GM18508 (cell line): ENCODE results near the gene YAE1.
"Not testable (repeated sequence)": the region's sequence is repeated elsewhere in the genome, so short reads cannot be mapped to it uniquely, and the experiment has no call there.

Source experiments
- ATAC-seq: cut with Tn5 transposase; IDR thresholded peaks from one replicate; pipeline ENCODE4 v1.9.1; 2021; ENCODE audit warnings: moderate number of reproducible peaks; ENCODE audit not compliant: insufficient read depth, unreplicated experiment

The YAE1 gene, protein sequence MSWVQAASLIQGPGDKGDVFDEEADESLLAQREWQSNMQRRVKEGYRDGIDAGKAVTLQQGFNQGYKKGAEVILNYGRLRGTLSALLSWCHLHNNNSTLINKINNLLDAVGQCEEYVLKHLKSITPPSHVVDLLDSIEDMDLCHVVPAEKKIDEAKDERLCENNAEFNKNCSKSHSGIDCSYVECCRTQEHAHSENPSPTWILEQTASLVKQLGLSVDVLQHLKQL

DNA sequence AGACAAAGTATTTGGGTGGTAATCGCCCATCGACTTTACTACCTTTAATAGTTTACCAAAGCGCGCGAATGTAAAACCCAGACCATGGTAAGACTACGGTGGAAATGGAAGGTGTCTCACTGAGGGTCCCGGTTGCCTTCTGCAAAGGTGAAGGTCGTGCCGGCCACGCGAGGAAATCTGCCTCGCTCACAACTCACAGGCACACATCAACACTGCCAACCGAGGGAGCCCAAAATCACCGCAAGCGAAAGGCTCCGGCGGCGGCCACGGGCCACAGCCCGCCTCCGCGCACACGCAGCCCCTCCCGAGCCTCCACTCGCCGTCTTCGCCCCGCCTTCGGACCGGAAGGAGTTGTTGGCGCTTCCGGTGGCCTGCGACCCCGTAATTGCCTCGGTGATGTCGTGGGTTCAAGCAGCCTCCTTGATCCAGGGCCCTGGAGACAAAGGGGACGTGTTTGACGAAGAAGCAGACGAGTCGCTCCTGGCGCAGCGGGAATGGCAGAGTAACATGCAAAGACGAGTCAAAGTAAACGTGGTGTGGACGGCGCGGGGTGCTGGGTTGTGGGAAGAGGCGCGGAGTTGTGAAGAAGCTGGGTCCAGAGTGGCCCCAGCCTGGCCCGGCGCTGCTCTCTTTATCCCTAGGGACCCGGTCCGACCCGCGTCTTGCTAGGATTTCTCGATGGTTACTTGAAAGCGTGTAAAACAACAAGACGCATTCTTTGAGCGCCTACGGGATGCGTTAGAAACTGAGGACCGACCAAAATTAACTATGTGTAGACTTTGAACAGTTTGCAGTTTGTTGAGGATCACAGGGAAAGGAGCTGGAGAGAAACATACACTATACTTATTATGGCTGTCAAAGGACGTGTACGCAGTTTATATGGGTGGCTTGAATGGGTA, at the start of gene YAE1:
TSS of gene YAE1 (plus strand) at position 382 of the 899 bp plus-strand sequence. CDS start at position 397, 15 bp downstream.
- peak; percentile 78 for ATAC-seq

DNA sequence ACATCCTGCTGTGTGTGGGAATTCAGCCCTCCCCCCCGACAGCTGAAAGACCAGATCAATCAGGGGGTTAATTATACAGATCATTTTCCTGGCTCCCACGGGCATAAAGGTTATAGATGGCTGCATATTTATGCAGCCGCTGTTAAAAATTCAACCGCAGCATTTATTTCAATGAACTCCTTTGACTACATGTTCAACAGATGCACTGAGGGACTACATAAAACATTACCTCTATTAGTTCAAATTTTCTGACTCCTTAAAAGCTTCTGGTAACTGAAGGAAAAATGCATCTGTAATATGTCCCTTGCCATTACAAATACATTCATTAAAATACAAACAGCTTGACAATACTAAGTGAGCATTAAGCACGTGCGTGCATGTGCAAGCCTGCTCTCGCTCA, 49.7 kb upstream of the YAE1 start:
- ATAC-seq = no peak

DNA sequence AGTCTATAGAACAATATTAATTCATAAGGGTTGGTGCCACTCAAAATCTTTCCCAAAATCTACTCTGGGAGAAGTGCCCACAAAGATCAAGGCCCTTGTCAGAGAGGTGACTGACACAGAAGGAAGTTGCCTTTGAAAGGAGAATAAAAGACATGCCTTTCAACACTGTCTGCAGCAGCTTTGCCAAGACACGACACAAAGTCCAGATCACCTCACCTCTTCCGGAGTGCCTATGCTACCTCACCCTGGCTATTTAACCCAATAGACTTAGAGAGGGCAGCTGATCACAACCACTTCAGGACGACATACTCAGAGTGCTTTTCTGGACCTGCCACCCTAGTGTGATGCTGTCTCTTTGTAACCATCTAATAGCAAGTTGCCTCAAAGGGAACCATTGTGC, 49.0 kb upstream of the YAE1 start:
- ATAC-seq = no peak

DNA sequence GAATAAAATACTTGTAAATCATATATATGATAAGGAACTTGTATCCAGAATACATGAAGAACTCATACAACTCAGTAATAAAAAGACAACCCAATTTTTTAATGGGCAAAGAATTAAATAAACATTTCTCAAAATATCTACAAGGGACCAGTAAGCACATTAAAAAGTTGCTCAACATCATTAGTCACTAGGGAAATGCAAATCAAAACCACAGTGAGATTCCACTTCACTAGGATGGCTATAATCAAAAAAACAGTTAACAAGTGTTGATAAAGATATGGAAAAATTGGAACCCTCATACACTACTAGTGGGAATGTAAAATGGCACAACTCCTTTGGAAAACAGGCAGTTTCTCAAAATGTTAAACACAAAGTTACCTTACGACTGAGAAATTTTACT, 40.3 kb upstream of the YAE1 start:
- no peak for ATAC-seq

DNA sequence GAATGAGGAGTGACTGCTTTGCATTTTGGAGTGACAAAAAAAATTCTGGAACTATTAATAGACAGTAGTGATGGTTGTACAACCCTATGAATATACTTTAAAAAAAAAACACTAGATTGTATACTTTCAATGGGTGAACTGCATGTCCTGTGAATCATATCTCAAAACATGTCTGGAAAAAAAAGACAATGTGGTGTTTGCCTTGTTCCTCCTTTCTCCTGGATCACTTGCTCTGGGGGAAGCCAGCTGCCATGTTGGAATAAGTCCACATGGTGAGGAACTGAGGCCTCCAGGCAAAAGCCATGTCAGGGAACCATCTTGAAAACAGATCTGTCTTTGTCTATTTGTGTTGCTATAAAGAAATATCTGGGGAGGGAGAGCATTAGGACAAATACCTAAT, 39.5 kb upstream of the YAE1 start:
- no peak for ATAC-seq

DNA sequence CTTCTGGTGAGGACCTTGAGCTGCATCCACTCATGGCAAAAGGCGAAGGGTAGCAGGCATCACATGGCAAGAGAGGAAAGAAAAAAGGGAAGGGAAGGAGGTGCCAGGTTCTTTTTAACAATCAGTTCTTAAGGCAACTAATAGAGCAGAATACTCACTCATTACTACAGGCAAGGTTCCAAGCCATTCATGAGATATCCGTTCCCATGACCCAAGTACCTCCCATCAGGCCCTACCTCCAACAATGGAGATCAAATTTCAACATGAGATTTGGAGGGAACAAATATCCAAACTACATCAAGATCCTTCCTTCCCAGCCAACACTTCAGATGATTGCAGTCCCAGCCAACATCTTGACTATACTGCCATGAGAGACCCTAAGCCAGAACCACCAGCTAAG, 38.9 kb upstream of the YAE1 start:
- no peak for ATAC-seq

DNA sequence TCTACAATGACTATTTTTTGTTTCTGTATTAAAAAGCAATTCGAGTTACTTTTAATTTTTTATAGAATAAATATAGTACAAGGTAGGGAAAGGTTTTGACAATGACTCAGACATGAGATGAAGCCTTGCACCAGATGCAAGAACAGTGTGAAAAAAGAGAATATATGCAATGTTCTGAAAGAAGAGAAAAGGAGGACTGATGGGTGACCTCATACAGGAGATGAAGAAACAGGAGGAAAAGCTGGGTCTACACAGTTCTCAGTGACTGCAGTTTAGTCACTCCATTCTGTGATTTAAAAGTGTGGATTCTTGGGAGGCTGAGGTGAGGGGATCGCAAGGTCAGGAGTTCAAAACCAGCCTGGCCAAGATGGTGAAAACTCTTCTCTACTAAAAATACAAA, 38.3 kb upstream of the YAE1 start:
- ATAC-seq = no peak

DNA sequence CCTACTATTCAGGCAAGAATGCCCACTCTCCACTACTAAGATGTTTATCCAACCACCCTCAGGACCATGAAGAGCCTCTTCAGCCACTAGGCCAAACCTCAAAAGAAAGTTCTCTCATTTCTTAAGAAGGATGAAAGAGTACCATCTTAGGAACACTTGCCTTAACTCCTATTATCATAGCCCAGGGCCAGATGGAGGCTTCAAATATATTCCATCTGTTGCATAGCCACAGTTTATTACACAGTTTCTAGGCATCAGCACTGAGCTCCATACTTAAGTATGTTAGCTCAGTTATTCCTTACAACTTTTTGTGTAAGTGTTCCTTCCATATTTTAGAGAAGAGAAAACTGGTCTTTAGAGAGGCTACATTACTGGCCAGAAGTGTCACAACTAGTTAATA, 37.4 kb upstream of the YAE1 start:
- no peak for ATAC-seq

DNA sequence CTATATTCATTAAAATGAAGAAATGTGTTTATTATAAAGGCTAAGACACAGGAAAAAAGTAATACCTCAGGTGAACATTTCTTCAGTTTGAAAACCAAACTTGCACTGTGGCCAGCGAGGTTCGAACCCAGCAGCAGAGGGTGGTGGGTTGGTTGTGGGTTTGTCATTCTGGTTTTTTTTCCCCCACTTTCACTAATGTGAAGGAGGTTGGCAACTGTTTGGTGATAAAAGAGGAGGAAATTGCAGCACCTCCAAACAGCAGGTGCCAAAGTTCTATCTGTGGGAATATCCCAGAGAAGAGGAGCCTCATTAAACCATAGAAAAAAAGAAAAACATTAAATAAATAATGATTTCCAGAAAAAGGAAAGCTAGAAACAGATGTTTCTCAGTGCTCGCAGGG, 36.6 kb upstream of the YAE1 start:
- ATAC-seq = no peak

DNA sequence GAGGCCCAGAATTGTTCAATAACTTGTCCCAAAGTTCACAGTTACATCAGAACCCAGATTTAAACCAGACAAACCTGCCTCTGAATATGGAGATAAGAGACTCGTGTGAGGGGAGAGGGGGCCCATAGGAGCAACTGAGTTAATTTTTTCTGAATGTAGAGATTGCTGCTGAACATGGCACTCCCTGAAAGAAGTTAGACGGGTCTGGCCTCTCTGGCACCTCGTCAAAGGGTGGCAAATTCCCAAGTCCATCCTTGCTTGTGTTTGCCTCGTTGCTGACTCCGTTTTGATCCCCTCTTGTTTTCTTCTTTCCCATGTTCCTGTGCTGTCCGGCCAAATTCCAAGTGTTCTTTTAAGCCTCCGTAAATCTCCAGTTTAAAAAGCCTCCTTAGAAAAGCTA, 35.2 kb upstream of the YAE1 start:
- no peak for ATAC-seq

DNA sequence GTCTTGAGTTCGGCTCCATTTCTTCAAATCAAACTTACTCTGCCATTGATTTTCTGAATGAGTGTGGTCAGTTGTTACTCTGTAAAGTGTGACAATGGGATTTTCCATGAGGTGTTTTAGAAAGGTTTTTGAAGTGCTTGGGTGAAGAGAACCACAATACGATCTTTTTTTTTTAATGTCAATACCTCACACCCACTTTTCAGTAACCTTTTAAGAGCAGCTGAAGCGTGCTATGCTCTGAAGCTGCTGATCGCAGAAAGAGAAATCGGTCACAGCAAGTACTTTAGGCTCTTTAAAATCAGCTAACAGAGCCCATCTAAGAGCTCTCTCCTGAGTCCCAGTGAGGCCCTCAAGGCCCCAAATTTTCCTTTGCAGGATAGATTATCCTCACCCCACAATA, 34.4 kb upstream of the YAE1 start:
- no peak for ATAC-seq

DNA sequence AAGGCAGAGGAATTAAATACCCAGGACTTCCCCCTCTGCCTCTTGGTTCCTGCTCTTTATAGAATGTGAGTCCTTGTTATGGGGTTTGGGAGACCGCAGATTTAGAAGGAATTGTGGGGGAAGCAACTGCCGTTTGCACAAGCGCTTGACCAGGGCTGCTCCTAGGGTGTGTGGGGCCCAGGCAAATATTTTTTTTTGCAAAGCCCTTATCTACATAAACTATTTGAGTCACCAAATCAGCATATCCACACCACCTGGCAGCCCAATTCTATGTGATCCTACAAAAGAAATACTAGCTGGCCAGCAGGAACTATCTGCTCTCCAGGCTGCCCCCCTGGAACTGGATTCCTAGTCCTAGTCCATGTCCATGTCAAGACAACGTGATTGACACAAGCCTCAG, 33.4 kb upstream of the YAE1 start:
- no peak for ATAC-seq

DNA sequence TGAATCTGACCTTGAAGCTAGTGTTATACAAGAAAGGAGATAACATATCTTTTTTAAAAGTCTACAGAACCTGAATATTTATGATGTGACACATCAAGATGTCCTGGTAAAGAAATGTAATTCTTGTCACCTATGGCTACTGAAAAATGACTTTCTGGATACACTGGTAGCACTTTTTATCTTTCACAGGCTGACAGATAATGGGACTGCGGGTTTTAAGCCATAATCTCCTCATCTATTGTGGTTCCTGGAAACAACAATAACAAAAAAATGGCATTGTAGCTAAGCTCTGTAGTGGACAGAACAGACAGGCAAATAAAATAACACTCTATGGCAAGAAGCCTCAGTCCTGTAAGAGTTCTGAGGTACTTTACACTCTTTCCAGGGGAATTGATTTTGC, 31.6 kb upstream of the YAE1 start:
- ATAC-seq = no peak

DNA sequence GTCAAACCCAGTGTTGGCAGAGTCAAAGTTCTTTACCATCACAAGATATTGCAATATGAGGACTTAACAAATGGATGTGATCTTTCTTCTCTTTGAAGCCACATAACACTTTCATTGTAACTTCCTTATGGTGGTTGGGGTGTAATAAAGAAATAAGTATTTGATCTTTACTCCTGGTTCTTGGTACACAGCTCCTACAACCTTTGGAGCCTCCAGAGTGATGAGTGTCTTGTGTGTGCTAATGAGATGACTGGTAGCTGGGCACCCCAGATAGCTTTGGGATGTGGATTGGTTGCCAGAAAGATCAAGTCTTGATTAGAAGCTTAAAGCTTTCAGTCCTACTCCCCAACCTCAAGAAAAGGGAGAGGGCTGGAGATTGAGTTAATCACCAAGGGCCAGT, 31.1 kb upstream of the YAE1 start:
- no peak for ATAC-seq

DNA sequence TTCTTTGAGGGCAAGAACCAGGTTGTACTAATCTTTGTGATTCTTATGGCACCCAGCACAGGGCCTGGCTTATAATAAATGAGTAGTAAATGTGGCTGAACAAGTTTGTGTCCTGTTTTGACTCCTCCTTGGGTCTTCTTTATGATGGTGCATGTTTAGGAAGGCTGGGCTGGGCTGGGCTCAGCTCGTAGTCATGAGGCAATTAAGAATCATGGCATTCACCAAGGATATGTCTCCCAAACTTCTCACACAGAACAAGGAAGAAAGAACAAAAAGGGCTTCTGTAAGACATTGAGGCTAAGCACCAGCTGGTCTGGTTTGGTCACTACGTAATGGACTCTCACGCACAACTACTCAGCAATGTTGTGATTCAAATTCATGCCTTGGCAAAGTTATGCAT, 30.5 kb upstream of the YAE1 start:
- ATAC-seq = no peak

DNA sequence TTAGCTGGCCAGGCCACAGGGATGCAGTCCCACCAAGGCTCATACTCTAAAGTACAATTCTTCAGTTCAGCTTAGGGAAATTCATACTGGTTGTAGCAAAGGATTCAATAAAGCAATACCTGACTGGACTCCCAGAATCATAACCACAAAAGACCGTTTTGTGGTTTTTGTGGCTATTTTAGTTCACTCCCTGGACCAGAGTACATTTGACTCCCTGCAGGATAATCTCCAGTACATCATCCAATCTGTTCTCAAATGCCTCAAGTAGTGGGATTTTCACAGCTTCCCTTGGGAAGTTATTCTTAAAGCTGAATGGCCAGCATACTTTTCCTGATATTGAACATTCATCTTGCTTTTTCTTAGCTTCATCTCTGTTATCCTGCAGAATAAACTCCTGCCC, 29.3 kb upstream of the YAE1 start:
- no peak for ATAC-seq

DNA sequence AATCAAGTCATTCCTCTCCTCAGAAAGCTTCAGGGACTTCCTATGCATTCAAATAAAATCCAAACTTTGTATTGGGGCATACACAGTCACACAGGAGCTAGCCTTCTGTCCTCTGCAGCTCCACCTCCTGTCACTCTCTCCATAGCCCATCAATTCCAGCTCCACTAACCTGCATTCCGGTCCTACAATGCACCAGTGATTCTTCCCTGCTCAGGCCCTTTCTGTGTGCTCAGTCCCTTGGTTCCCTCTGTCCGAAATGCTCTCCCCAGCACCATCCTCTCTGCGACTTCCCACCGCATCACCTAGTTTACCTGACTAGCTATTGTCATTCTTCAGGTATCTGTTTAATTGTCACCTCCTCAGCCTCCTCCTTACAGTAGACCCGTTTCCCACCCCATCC, 26.4 kb upstream of the YAE1 start:
- ATAC-seq = no peak

DNA sequence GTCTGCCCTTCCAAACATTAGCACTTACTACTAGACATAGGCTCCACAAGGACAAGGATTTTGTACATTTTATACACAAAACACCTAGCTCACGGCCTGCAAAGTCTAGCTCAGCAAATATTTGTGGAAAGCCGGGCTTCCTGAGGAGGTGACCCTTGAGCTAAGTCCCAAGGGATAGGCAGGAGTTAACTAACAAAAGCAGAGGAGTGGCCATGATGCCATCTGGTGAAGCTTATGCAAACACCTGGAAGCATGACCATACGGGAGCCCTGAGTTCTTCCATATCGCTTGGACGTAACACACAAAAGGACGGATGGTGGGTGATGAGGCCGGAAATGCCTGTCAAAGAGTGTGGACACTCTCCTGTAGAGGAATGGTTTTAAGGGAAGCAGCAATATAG, 25.9 kb upstream of the YAE1 start:
- no peak for ATAC-seq

DNA sequence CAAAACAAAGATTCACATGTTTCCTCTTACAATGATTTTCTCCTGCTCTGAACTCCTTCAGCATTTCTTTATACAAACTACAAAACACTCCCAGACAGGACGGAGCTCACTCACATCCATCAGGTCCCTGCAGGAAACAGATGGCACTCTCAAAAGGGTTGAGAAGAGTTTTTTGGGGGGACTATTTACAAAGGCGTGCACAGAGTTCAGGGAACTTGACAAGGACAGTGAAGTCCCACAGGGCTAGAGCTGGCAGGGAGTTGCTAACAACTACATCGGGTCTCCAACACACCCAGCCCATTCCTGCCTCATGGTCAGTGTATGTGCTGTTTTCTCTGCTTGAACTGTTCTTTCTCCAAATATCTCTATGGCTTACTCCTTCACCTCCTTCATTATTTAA, 24.7 kb upstream of the YAE1 start:
- ATAC-seq = no peak

DNA sequence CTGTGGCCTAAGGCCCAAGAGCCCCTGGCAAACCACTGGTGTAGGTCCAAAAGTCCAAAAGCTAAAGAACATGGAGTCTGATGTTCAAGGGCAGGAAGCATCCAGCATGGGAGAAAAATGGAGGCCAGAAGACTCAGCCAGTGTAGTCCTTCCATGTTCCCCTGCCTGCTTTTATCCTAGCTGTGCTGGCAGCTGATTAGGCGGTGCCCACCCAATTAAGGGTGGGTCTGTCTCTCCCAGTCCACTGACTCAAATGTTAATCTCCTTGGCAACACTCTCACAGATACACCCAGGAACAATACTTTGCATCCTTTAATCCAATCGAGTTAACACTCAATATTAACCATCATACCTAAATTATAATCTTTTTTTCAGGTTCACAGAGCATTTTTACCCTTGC, 21.4 kb upstream of the YAE1 start:
- not testable (repeated sequence) for ATAC-seq

DNA sequence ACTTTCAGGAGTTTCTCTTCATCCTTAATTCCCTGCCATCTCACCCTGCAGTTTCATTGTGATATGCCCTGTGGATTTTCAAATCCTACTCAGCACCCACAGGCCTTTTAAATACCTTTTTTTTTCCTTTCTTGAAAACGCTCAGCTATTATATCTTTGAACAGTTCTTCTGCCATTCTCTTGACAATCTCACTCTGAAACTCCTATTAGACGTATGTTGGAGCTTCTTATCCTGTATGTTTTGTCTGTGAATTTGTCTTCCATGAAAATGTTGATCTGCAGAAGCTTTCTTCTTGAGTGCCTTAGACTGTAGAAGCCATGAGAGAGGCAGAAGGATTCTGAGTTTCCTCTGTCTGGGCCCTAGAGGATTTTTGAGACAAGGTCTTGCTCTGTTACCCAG, 18.9 kb upstream of the YAE1 start:
- no peak for ATAC-seq

DNA sequence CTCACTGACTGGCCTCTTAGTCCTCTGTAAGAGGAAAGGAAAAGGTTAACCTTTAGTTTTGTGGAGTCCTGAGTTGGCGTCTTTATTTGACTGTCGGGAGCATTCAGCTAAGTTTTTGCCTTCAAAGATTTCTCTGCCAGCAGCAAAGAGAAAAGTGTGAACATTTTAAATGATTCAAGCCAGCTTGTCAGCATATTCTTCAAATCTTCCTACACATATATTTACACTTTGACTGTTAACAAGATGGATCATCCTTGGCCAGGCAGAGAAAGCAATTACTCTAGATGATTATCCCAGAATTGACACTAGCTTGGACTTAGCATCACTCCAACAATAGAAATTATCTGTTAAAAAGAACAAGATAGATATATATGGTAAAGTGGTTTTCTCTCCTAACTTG, 15.8 kb upstream of the YAE1 start:
- ATAC-seq = no peak
